Measurements from ENCODE around the gene CSTPP1.

GRCh38 chr11:46914910-46915309, 21.7 kb upstream of the CSTPP1 start:
- no peak for TF ChIP-seq CTCF (IDR thresholded peaks at IDR 0.05)
- TF ChIP-seq ZFX (IDR thresholded peaks at IDR 0.05; ENCODE audit: borderline replicate concordance): no peak

Measured in 22Rv1 (cell line).